ENCODE measurements around the gene ACAD8. TPM values are rescaled to one million over a fixed set of nuclear protein-coding genes. Genes with fewer than 3 reads are reported as not detected.

The ACAD8 gene
- total and polyA plus RNA-seq, 2 experiments from 2014 or later: 18.9 to 19.4 TPM

GRCh38 chr11:134215836-134216235 lies 37.5 kb upstream of the ACAD8 start:
- Histone ChIP-seq H3K79me2 (ENCODE audit: insufficient read depth) (peaks cover 59% of the 10 kb centered on the region), H3K27me3 (replicated peaks; ENCODE audit: insufficient read depth) (no peaks in the 10 kb centered on the region), H3K9me3 (ENCODE audit: low read depth) (no peaks in the 10 kb centered on the region), H3K4me1 (ENCODE audit: insufficient read depth) (no peaks in the 10 kb centered on the region), H3K36me3 (ENCODE audit: low read depth) (peaks cover 14% of the 10 kb centered on the region; the same call in 1 of the 2 replicates), H3K27ac (no peak overlapping the region), H3K4me3 (no peak overlapping the region), H2AFZ (no peak overlapping the region), H3K4me2 (ENCODE audit: unreplicated experiment) (no peak overlapping the region), H3K9me2 (ENCODE audit: insufficient read depth) (no peaks in the 10 kb centered on the region), H3F3A (ENCODE audit: insufficient read depth) (no peaks in the 10 kb centered on the region), H3K9ac (no peak overlapping the region), H4K20me1 (ENCODE audit: insufficient read depth) (no peaks in the 10 kb centered on the region)
- 82 to 88% methylated on average over 7 of the region's 7 CpGs for WGBS, 2 experiments (ENCODE audit: low coverage in 1 of 2, low lambda C conversion rate in 2 of 2, missing lambda C conversion rate in 2 of 2)
- TF ChIP-seq EZH2phosphoT487 (IDR thresholded peaks at IDR 0.05; ENCODE audit: insufficient read depth, low read depth) (no peak), EZH2 (IDR thresholded peaks at IDR 0.05; ENCODE audit: insufficient read depth, poor library complexity, severe bottlenecking) (no peak)
- no peak for DNase-seq
- in situ Hi-C loops (cut with MboI): no loop called here

GRCh38 chr11:134216816-134217215 lies 36.6 kb upstream of the ACAD8 start:
- H3K27me3 ChIP-seq (replicated peaks; ENCODE audit: insufficient read depth): no peaks in the 10 kb centered on the region
- in situ Hi-C loops (cut with MboI): no loop called here
- DNase-seq: no peak

GRCh38 chr11:134223121-134223520 lies 30.2 kb upstream of the ACAD8 start:
- peaks cover 74% of the 10 kb centered on the region for H3K79me2 ChIP-seq (ENCODE audit: insufficient read depth)
- DNase-seq: peak; percentile 30
- H3K27me3 ChIP-seq (replicated peaks; ENCODE audit: insufficient read depth): no peaks in the 10 kb centered on the region
- 8 to 15% methylated on average over 5 of the region's 5 CpGs for WGBS, 2 experiments (ENCODE audit: low coverage in 1 of 2, low lambda C conversion rate in 2 of 2, missing lambda C conversion rate in 2 of 2)
- H3K4me1 ChIP-seq (ENCODE audit: insufficient read depth): peaks cover 22% of the 10 kb centered on the region; the same call in 1 of the 2 replicates
- in situ Hi-C loops (cut with MboI): no loop called here
- peak overlapping the region; percentile 86 for H3K4me2 ChIP-seq (ENCODE audit: unreplicated experiment)
- H3K9me2 ChIP-seq (ENCODE audit: insufficient read depth): no peaks in the 10 kb centered on the region
- H3F3A ChIP-seq (ENCODE audit: insufficient read depth): 0 out of 2 replicates have a peak, but pooled peaks cover 4% of the 10 kb centered on the region
- H4K20me1 ChIP-seq (ENCODE audit: insufficient read depth): peaks cover 6% of the 10 kb centered on the region; the same call in 1 of the 2 replicates
- peaks cover 3% of the 10 kb centered on the region; the same call in 1 of the 2 replicates for H3K36me3 ChIP-seq (ENCODE audit: low read depth)
- peak overlapping the region; percentile 87 for H3K9ac ChIP-seq
- H3K9me3 ChIP-seq (ENCODE audit: low read depth): no peaks in the 10 kb centered on the region
- H3K4me3 ChIP-seq: peak overlapping the region; percentile 93
- peak overlapping the region; percentile 99 for H2AFZ ChIP-seq
- TF ChIP-seq EZH2 (IDR thresholded peaks at IDR 0.05; ENCODE audit: insufficient read depth, poor library complexity, severe bottlenecking) (no peak), EZH2phosphoT487 (IDR thresholded peaks at IDR 0.05; ENCODE audit: insufficient read depth, low read depth) (no peak)
- no peak overlapping the region for H3K27ac ChIP-seq

More at GRCh38 chr11:134216816-134217215, 36.6 kb upstream of the ACAD8 start:
- Histone ChIP-seq H3K9me2 (ENCODE audit: insufficient read depth) (no peaks in the 10 kb centered on the region), H2AFZ (no peak overlapping the region), H3K79me2 (ENCODE audit: insufficient read depth) (peaks cover 62% of the 10 kb centered on the region), H3K4me2 (ENCODE audit: unreplicated experiment) (no peak overlapping the region), H3K27ac (no peak overlapping the region), H3F3A (ENCODE audit: insufficient read depth) (no peaks in the 10 kb centered on the region), H4K20me1 (ENCODE audit: insufficient read depth) (no peaks in the 10 kb centered on the region), H3K36me3 (ENCODE audit: low read depth) (peaks cover 14% of the 10 kb centered on the region; the same call in 1 of the 2 replicates), H3K9ac (no peak overlapping the region), H3K4me3 (no peak overlapping the region), H3K4me1 (ENCODE audit: insufficient read depth) (no peaks in the 10 kb centered on the region), H3K9me3 (ENCODE audit: low read depth) (no peaks in the 10 kb centered on the region)
- WGBS, 2 experiments (ENCODE audit: low coverage in 1 of 2, low lambda C conversion rate in 2 of 2, missing lambda C conversion rate in 2 of 2): 97 to 98% methylated on average over 3 of the region's 3 CpGs
- no peak for TF ChIP-seq EZH2phosphoT487 (IDR thresholded peaks at IDR 0.05; ENCODE audit: insufficient read depth, low read depth)
- TF ChIP-seq EZH2 (IDR thresholded peaks at IDR 0.05; ENCODE audit: insufficient read depth, poor library complexity, severe bottlenecking): no peak

- peak within 1 kb of the TSS; percentile 87 for H3K27ac ChIP-seq
- H3K4me1 ChIP-seq (ENCODE audit: insufficient read depth): peaks cover 31% of the 10 kb centered on the region
- H3K9me2 ChIP-seq (ENCODE audit: insufficient read depth): no peaks in the 10 kb centered on the region
- no peaks in the 10 kb centered on the region for H3K27me3 ChIP-seq (replicated peaks; ENCODE audit: insufficient read depth)
- no peaks in the 10 kb centered on the region for H3K9me3 ChIP-seq (ENCODE audit: low read depth)
- TF ChIP-seq EZH2 (IDR thresholded peaks at IDR 0.05; ENCODE audit: insufficient read depth, poor library complexity, severe bottlenecking) (no peak), EZH2phosphoT487 (IDR thresholded peaks at IDR 0.05; ENCODE audit: insufficient read depth, low read depth) (no peak)
- in situ Hi-C loops (cut with MboI): no loop called here
- peaks cover 11% of the 10 kb centered on the region; the same call in 1 of the 2 replicates for H3F3A ChIP-seq (ENCODE audit: insufficient read depth)
- peak within 1 kb of the TSS; percentile 99 for H2AFZ ChIP-seq
- H3K4me3 ChIP-seq: peak within 1 kb of the TSS; percentile 93
- H3K9ac ChIP-seq: peak within 1 kb of the TSS; percentile 87
- H3K4me2 ChIP-seq (ENCODE audit: unreplicated experiment): peak within 1 kb of the TSS; percentile 96
- peaks cover 83% of the 10 kb centered on the region for H3K79me2 ChIP-seq (ENCODE audit: insufficient read depth)
- H4K20me1 ChIP-seq (ENCODE audit: insufficient read depth): peaks cover 9% of the 10 kb centered on the region; the same call in 1 of the 2 replicates
- 0 to 1% methylated on average over 75 to 88 of the region's 89 CpGs for WGBS, 2 experiments (ENCODE audit: low coverage in 1 of 2, low lambda C conversion rate in 2 of 2, missing lambda C conversion rate in 2 of 2)
- H3K36me3 ChIP-seq (ENCODE audit: low read depth): peaks cover 3% of the 10 kb centered on the region; the same call in 1 of the 2 replicates
- DNase-seq: peak; percentile 99
These were observed 29.3 kb upstream of the ACAD8 start, which contains the start of the genes NCAPD3 and VPS26B for GRCh38 chr11:134223836-134224709. TSS of gene NCAPD3 (minus strand) at chr11:134223967. CDS start at chr11:134223926, 41 bp downstream. TSS of gene VPS26B (plus strand) at chr11:134224671. CDS start at chr11:134225123, 452 bp downstream.

All from GM23248 (cell line).